GM21737 (cell line): ENCODE measurements around the gene TRIM56.
"Not testable (repeated sequence)": the region's sequence is repeated elsewhere in the genome, so short reads cannot be mapped to it uniquely, and the experiment has no call there.

Experiments
- ATAC-seq: cut with Tn5 transposase; IDR thresholded peaks from one replicate; pipeline ENCODE4 v1.9.1; 2021; ENCODE audit warnings: mild to moderate bottlenecking, moderate library complexity; ENCODE audit not compliant: unreplicated experiment

TRIM56 gene

GRCh38 chr7:101129603-101130117 is 44.4 kb downstream of the TRIM56 start:
- ATAC-seq, result no peak

GRCh38 chr7:101132626-101133600 is 47.6 kb downstream of the TRIM56 start:
- not testable (repeated sequence) for ATAC-seq

GRCh38 chr7:101133621-101134398 is 48.5 kb downstream of the TRIM56 start:
- no peak for ATAC-seq

GRCh38 chr7:101134399-101134980 is 49.2 kb downstream of the TRIM56 start:
- ATAC-seq, result no peak

GRCh38 chr7:101137651-101138212 is 52.5 kb downstream of the TRIM56 start:
- ATAC-seq, result no peak

- peak; percentile 61 for ATAC-seq
These were observed 53.1 kb downstream of the TRIM56 start for GRCh38 chr7:101138213-101138870.

GRCh38 chr7:101140339-101140699 is 55.0 kb downstream of the TRIM56 start:
- ATAC-seq, result no peak

GRCh38 chr7:101140746-101141382 is 55.6 kb downstream of the TRIM56 start:
- no peak for ATAC-seq
